22Rv1 (cell line): ENCODE results near the gene WWTR1.

Source experiments
- ZFX ChIP-seq: fragments of 450-650 bp; IDR thresholded peaks from 2 replicates; pipeline ENCODE4 v1.6.1; 2017; ENCODE audit warnings: antibody characterized with exemption, borderline replicate concordance
- TF ChIP-seq, protein P1 (sequence below): fragments of 450-650 bp; IDR thresholded peaks from 2 replicates; pipeline ENCODE4 v1.5.1; 2017; ENCODE audit warnings: mild to moderate bottlenecking

DNA sequence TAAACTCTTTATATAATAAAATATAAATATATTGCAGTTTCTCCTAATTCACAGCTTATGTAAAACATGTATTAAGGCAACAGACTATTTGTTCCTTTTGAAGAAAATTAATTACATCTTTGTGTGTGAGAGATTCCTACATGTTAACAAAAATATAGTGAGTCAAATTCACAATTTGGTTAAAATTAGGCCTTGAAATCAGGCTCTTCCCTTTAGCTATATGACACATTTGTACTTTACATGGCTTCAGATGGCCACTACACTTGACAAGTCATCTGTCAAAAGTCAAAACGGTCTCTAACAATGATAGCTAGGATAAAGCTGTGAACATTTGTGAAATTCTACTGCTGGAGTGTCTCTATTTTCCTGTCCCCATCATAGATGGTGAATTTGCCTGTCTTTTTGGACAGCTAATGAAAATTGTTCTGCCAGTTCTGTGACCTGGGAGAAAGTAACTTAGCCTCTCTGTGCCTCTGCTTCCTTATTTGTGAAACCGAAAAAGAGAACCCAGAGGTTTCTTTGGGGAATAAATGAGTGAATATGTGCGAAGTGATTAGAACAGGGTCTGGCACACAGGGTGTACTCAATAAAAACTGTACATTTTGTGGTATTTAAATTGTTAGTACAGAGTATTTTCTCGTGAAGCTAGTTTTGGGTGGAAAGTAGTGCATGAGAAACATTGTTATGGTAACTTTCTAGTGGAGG lies 159.7 kb downstream of the WWTR1 start:
- TF ChIP-seq, protein P1, sequence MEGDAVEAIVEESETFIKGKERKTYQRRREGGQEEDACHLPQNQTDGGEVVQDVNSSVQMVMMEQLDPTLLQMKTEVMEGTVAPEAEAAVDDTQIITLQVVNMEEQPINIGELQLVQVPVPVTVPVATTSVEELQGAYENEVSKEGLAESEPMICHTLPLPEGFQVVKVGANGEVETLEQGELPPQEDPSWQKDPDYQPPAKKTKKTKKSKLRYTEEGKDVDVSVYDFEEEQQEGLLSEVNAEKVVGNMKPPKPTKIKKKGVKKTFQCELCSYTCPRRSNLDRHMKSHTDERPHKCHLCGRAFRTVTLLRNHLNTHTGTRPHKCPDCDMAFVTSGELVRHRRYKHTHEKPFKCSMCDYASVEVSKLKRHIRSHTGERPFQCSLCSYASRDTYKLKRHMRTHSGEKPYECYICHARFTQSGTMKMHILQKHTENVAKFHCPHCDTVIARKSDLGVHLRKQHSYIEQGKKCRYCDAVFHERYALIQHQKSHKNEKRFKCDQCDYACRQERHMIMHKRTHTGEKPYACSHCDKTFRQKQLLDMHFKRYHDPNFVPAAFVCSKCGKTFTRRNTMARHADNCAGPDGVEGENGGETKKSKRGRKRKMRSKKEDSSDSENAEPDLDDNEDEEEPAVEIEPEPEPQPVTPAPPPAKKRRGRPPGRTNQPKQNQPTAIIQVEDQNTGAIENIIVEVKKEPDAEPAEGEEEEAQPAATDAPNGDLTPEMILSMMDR = no peak
- TF ChIP-seq ZFX = no peak
